Measurements from ENCODE around the gene COPG2. TPM values are rescaled to one million over a fixed set of nuclear protein-coding genes. Genes with fewer than 3 reads are reported as not detected.

Gene COPG2
- total RNA-seq, 1 experiment from 2014 or later: 25.5 TPM

- intact Hi-C loops (cut with micrococcal nuclease; ENCODE audit: unreplicated experiment): no loop called here
- CTCF ChIA-PET: no interaction called here
- H3K9me3 ChIP-seq (ENCODE audit: insufficient read depth, low read depth): peaks cover 7% of the 10 kb centered on the region; the same call in 1 of the 2 replicates
These were observed 194.7 kb downstream of the COPG2 start for GRCh38 chr7:130473876-130474275.

GRCh38 chr7:130473289-130473688, 195.3 kb downstream of the COPG2 start:
- TF ChIP-seq EZH2 (IDR thresholded peaks at IDR 0.05; ENCODE audit: low read depth) (no peak), CTCF (conservative IDR thresholded peaks at IDR 0.05) (no peak)
- ChIA-PET CTCF (interaction anchor here (0.5 kb wide), 1 partner anchor 379 kb away, joined by 3 read pairs; no protein-coding TSS in a partner anchor), POLR2A (ENCODE audit: unreplicated experiment) (interaction anchor here (0.5 kb wide), 1 partner anchor 60 kb away, joined by 12 read pairs; no protein-coding TSS in a partner anchor)
- Histone ChIP-seq H3K36me3 (ENCODE audit: low read depth) (no peaks in the 10 kb centered on the region), H3K4me3 (no peak overlapping the region), H3K27me3 (ENCODE audit: insufficient read depth, low read depth) (no peaks in the 10 kb centered on the region), H3K27ac (no peak overlapping the region), H3K9me2 (ENCODE audit: insufficient read depth) (no peaks in the 10 kb centered on the region), H3K79me2 (ENCODE audit: low read depth) (no peaks in the 10 kb centered on the region), H3K4me1 (replicated peaks; ENCODE audit: insufficient read depth) (no peaks in the 10 kb centered on the region), H3F3A (ENCODE audit: insufficient read depth, low read depth) (no peaks in the 10 kb centered on the region), H3K9me3 (ENCODE audit: insufficient read depth, low read depth) (peaks cover 5% of the 10 kb centered on the region; the same call in 1 of the 2 replicates), H3K4me2 (no peak overlapping the region), H4K20me1 (ENCODE audit: insufficient read depth) (no peaks in the 10 kb centered on the region), H2AFZ (no peak overlapping the region)
- BruUV-seq (replicated peaks): no TSS peak
- no peak for DNase-seq
- intact Hi-C loops (cut with micrococcal nuclease; ENCODE audit: unreplicated experiment): no loop called here

More at GRCh38 chr7:130473876-130474275, 194.7 kb downstream of the COPG2 start:
- no peaks in the 10 kb centered on the region for H3K27me3 ChIP-seq (ENCODE audit: insufficient read depth, low read depth)
- H2AFZ ChIP-seq: no peak overlapping the region
- DNase-seq: no peak
- H3K4me2 ChIP-seq: no peak overlapping the region
- H3K4me1 ChIP-seq (replicated peaks; ENCODE audit: insufficient read depth): no peaks in the 10 kb centered on the region
- no peaks in the 10 kb centered on the region for H3K36me3 ChIP-seq (ENCODE audit: low read depth)
- BruUV-seq (replicated peaks): no TSS peak
- H3K9me2 ChIP-seq (ENCODE audit: insufficient read depth): no peaks in the 10 kb centered on the region
- TF ChIP-seq EZH2 (IDR thresholded peaks at IDR 0.05; ENCODE audit: low read depth) (no peak), CTCF (conservative IDR thresholded peaks at IDR 0.05) (no peak)
- H3K4me3 ChIP-seq: no peak overlapping the region
- H4K20me1 ChIP-seq (ENCODE audit: insufficient read depth): no peaks in the 10 kb centered on the region
- H3F3A ChIP-seq (ENCODE audit: insufficient read depth, low read depth): no peaks in the 10 kb centered on the region
- H3K27ac ChIP-seq: no peak overlapping the region
- POLR2A ChIA-PET (ENCODE audit: unreplicated experiment): interaction anchor here (0.6 kb wide), 1 partner anchor 213 kb away, joined by 8 read pairs; no protein-coding TSS in a partner anchor
- H3K79me2 ChIP-seq (ENCODE audit: low read depth): no peaks in the 10 kb centered on the region

GRCh38 chr7:130471974-130472373, 196.6 kb downstream of the COPG2 start:
- Histone ChIP-seq H3K9me3 (ENCODE audit: insufficient read depth, low read depth) (no peaks in the 10 kb centered on the region), H3K9me2 (ENCODE audit: insufficient read depth) (no peaks in the 10 kb centered on the region), H3K4me1 (replicated peaks; ENCODE audit: insufficient read depth) (no peaks in the 10 kb centered on the region), H3F3A (ENCODE audit: insufficient read depth, low read depth) (no peaks in the 10 kb centered on the region), H3K27me3 (ENCODE audit: insufficient read depth, low read depth) (no peaks in the 10 kb centered on the region), H4K20me1 (ENCODE audit: insufficient read depth) (no peaks in the 10 kb centered on the region), H3K79me2 (ENCODE audit: low read depth) (no peaks in the 10 kb centered on the region), H3K36me3 (ENCODE audit: low read depth) (no peaks in the 10 kb centered on the region), H3K4me3 (no peak overlapping the region), H3K4me2 (no peak overlapping the region), H2AFZ (no peak overlapping the region), H3K27ac (no peak overlapping the region)
- intact Hi-C loops (cut with micrococcal nuclease; ENCODE audit: unreplicated experiment): no loop called here
- no peak for DNase-seq
- ChIA-PET POLR2A (ENCODE audit: unreplicated experiment) (no interaction called here), CTCF (no interaction called here)
- no peak for TF ChIP-seq CTCF (conservative IDR thresholded peaks at IDR 0.05)
- no peak for TF ChIP-seq EZH2 (IDR thresholded peaks at IDR 0.05; ENCODE audit: low read depth)
- no TSS peak for BruUV-seq (replicated peaks)

Measured in PC-9 (cell line).